ENCODE data around the gene NFU1.
"Not testable (repeated sequence)": the region's sequence is repeated elsewhere in the genome, so short reads cannot be mapped to it uniquely, and the experiment has no call there.

The NFU1 gene

DNA sequence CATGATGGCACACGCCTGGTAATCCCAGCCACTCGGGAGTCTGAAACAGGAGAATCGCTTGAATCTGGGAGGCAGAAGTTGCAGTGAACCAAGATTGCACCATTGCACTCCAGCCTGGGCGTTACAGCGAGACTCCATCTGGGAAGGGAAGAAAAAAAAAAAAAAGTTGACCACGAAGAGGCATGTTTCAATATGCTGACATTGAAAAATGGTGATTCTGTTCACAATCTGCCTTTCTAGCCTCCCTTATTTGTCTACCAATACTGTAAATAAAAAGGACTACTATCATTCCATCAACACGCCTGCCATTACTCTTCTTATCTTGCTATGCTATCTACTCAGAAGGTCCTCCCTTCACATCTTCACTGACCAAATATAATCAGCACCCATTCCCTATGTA lies 68.6 kb downstream of the NFU1 start:
- no peak overlapping the region for H3K4me3 ChIP-seq (ENCODE audit: control insufficient read depth, low read depth, low read length)
- TF ChIP-seq CTCF (IDR thresholded peaks at IDR 0.05; ENCODE audit: control insufficient read depth, insufficient read depth, low read depth, low read length, missing control alignments): no peak
- DNase-seq (ENCODE audit: low read depth): no peak

- DNase-seq (ENCODE audit: low read depth): no peak
- TF ChIP-seq CTCF (IDR thresholded peaks at IDR 0.05; ENCODE audit: control insufficient read depth, insufficient read depth, low read depth, low read length, missing control alignments): no peak
These were observed 77.9 kb downstream of the NFU1 start for GRCh38 chr2:69359371-69359770.

GRCh38 chr2:69358914-69359313 lies 78.3 kb downstream of the NFU1 start:
- no peak overlapping the region for H3K4me3 ChIP-seq (ENCODE audit: control insufficient read depth, low read depth, low read length)
- DNase-seq (ENCODE audit: low read depth): no peak
- no peak for TF ChIP-seq CTCF (IDR thresholded peaks at IDR 0.05; ENCODE audit: control insufficient read depth, insufficient read depth, low read depth, low read length, missing control alignments)

More at GRCh38 chr2:69359371-69359770, 77.9 kb downstream of the NFU1 start:
- H3K4me3 ChIP-seq (ENCODE audit: control insufficient read depth, low read depth, low read length): no peak overlapping the region

DNA sequence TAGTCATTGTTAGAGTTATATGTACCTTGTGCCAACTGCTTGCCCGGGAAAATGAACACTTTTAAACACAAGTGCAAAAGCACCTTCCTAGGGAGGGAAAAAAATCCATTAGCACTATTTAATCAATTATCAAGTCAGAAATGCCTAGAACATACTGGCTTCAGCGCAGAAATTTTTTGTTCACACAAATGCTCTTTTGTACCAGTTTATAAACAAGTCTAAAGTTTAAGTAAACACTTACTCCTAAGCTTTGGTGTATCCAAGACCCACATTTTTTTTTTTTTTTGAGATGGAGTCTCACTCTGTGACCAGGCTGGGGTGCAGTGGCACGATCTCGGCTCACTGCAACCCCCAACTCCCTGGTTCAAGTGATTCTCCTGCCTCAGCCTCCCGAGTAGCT lies 80.8 kb downstream of the NFU1 start:
- no peak for DNase-seq (ENCODE audit: low read depth)
- TF ChIP-seq CTCF (IDR thresholded peaks at IDR 0.05; ENCODE audit: control insufficient read depth, insufficient read depth, low read depth, low read length, missing control alignments): no peak
- no peak overlapping the region for H3K4me3 ChIP-seq (ENCODE audit: control insufficient read depth, low read depth, low read length)

- DNase-seq (ENCODE audit: low read depth); H3K4me3 ChIP-seq (ENCODE audit: control insufficient read depth, low read depth, low read length): not testable (repeated sequence)
These were observed 82.3 kb downstream of the NFU1 start for GRCh38 chr2:69354976-69355375.

GRCh38 chr2:69353360-69353759 lies 83.9 kb downstream of the NFU1 start:
- H3K4me3 ChIP-seq (ENCODE audit: control insufficient read depth, low read depth, low read length): no peak overlapping the region
- DNase-seq (ENCODE audit: low read depth): no peak
- TF ChIP-seq CTCF (IDR thresholded peaks at IDR 0.05; ENCODE audit: control insufficient read depth, insufficient read depth, low read depth, low read length, missing control alignments): no peak

DNA sequence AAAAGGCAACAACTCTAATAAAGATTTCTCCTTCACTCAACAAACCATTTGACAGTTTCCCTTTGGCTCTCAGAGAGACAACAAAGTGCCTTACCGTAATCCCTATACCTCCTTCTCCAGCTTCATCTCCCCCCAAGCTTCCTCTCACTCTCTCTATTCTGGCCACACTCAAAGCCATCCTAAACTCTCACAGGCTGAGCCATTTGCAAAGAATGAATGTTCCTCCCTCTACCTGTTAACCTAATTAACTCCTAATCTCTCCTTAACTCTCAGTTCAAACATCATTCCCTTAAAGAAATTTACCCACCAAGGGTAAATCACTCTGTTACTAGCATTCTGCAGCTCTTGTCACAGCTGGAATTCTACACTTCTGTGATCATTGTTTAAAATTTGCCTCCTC lies 88.5 kb downstream of the NFU1 start:
- no peak overlapping the region for H3K4me3 ChIP-seq (ENCODE audit: control insufficient read depth, low read depth, low read length)

More for the DNA sequence above, 88.5 kb downstream of the NFU1 start:
- DNase-seq (ENCODE audit: low read depth): no peak
- TF ChIP-seq CTCF (IDR thresholded peaks at IDR 0.05; ENCODE audit: control insufficient read depth, insufficient read depth, low read depth, low read length, missing control alignments): no peak

All from AG09309 (cell line).